Measurements from ENCODE around the gene POTEC.
"Not testable (repeated sequence)": the region's sequence is repeated elsewhere in the genome, so short reads cannot be mapped to it uniquely, and the experiment has no call there.

- not testable (repeated sequence) for TF ChIP-seq CTCF, POLR2A (IDR thresholded peaks at IDR 0.05)
Measured at GRCh38 chr18:14489256-14490014, 54.0 kb downstream of the POTEC start.
